SK-N-SH (cell line): ENCODE data around the gene IGF2BP3. TPM values are rescaled to one million over a fixed set of nuclear protein-coding genes. Genes with fewer than 3 reads are reported as not detected.

Experiments used
- CTCF ChIA-PET: fragments of 300-600, 350-600 bp; formaldehyde crosslinking; extraction: SDS; loops from one replicate; lab custom pipeline; 2021; lab: Yijun Ruan, JAX
- POLR2A ChIA-PET: fragments of 350-600 bp; sonication (Branson Sonifier 250); formaldehyde crosslinking; extraction: SDS; loops from one replicate; lab custom pipeline; 2020; ENCODE audit warnings: antibody characterized with exemption, inconsistent platforms; lab: Yijun Ruan, JAX
- DNase-seq: peaks from one replicate; pipeline ENCODE4 v3.0.0; 2012
- H2AFZ ChIP-seq: fragments of 200-600 bp; sonication (generic); 2 replicates; pipeline ENCODE4 v1.8.1; 2016; ENCODE audit warnings: antibody characterized with exemption, mild to moderate bottlenecking, low read depth
- H3F3A ChIP-seq: fragments of 200-600 bp; sonication (generic); replicated peaks from 2 replicates; pipeline ENCODE3; 2016; ENCODE audit warnings: antibody characterized with exemption, mild to moderate bottlenecking; ENCODE audit not compliant: insufficient read depth
- H3K27ac ChIP-seq, 2 experiments: fragments of 200-500 bp in 1 of 2; fragments of 200-600 bp in 1 of 2; sonication (Bioruptor generic) in 1 of 2; sonication (generic), shearing (Covaris generic) in 1 of 2; 2 replicates each; pipeline versions ENCODE4 v1.5.1 to v1.6.1; 2014 to 2016; ENCODE audit warnings: low read depth in 2 of 2, inconsistent platforms in 1 of 2, low read length in 1 of 2, mild to moderate bottlenecking in 1 of 2, mixed read lengths in 1 of 2
- H3K27me3 ChIP-seq: fragments of 200-600 bp; sonication (generic), shearing (Covaris generic); 2 replicates; pipeline ENCODE4 v1.6.1; 2016; ENCODE audit warnings: mixed run types; ENCODE audit not compliant: insufficient read depth
- H3K36me3 ChIP-seq, 2 experiments: fragments of 200-500 bp in 1 of 2; fragments of 200-600 bp in 1 of 2; sonication (Bioruptor generic) in 1 of 2; sonication (generic) in 1 of 2; replicated peaks in 1 of 2; 2 replicates each; pipeline versions ENCODE3 to v1.5.1; 2014 to 2016; ENCODE audit warnings: low read length in 1 of 2, mild to moderate bottlenecking in 1 of 2; ENCODE audit not compliant: insufficient read depth in 2 of 2, control insufficient read depth in 1 of 2
- H3K4me1 ChIP-seq, 2 experiments: fragments of 200-500 bp in 1 of 2; fragments of 200-600 bp in 1 of 2; sonication (Bioruptor generic) in 1 of 2; sonication (generic), shearing (Covaris generic) in 1 of 2; 2 replicates each; pipeline versions ENCODE4 v1.5.1 to v1.6.1; 2014 to 2016; ENCODE audit warnings: low read depth in 1 of 2, low read length in 1 of 2, mixed run types in 1 of 2; ENCODE audit not compliant: insufficient read depth in 2 of 2, control insufficient read depth in 1 of 2
- H3K4me2 ChIP-seq: fragments of 200-600 bp; sonication (generic), shearing (Covaris generic); 2 replicates; pipeline ENCODE4 v1.6.1; 2017; ENCODE audit warnings: mixed run types
- H3K4me3 ChIP-seq, 2 experiments: fragments of 200-500 bp in 1 of 2; fragments of 200-600 bp in 1 of 2; sonication (Bioruptor generic) in 1 of 2; sonication (generic), shearing (Covaris generic) in 1 of 2; 2 replicates each; pipeline versions ENCODE4 v1.5.1 to v1.8.1; 2014 to 2016; ENCODE audit warnings: low read depth in 2 of 2, inconsistent platforms in 1 of 2, low read length in 1 of 2, mild to moderate bottlenecking in 1 of 2, mixed read lengths in 1 of 2, moderate library complexity in 1 of 2
- H3K79me2 ChIP-seq: fragments of 200-600 bp; sonication (generic); 2 replicates; pipeline ENCODE4 v1.8.1; 2017; ENCODE audit warnings: mild to moderate bottlenecking; ENCODE audit not compliant: insufficient read depth
- H3K9ac ChIP-seq: fragments of 200-600 bp; sonication (generic); 2 replicates; pipeline ENCODE4 v1.6.1; 2017; ENCODE audit warnings: mixed run types
- H3K9me2 ChIP-seq: fragments of 200-600 bp; sonication (generic); 2 replicates; pipeline ENCODE4 v1.6.1; 2017; ENCODE audit warnings: mixed run types
- H3K9me3 ChIP-seq: fragments of 200-600 bp; sonication (generic); 2 replicates; pipeline ENCODE4 v1.6.1; 2017; ENCODE audit warnings: mixed run types, mild to moderate bottlenecking, moderate library complexity
- H4K20me1 ChIP-seq: fragments of 200-600 bp; sonication (generic); 2 replicates; pipeline ENCODE4 v1.6.1; 2017; ENCODE audit warnings: mild to moderate bottlenecking, mixed run types; ENCODE audit not compliant: insufficient read depth
- CHD2 ChIP-seq: fragments of 150-350 bp; IDR thresholded peaks from 2 replicates; pipeline ENCODE4 v1.6.1; 2018; ENCODE audit warnings: low read length; ENCODE audit not compliant: partially characterized antibody
- ELF1 ChIP-seq: IDR thresholded peaks from 2 replicates; pipeline ENCODE4 v1.4.0; 2012
- MEF2A ChIP-seq: IDR thresholded peaks from 2 replicates; pipeline ENCODE4 v1.4.0; 2012; ENCODE audit warnings: low read depth, borderline replicate concordance
- MXI1 ChIP-seq: IDR thresholded peaks from 2 replicates; pipeline ENCODE4 v1.6.1; 2012; ENCODE audit warnings: mild to moderate bottlenecking, low read depth, low read length, improper control_type of control experiment
- NRF1 ChIP-seq: IDR thresholded peaks from 2 replicates; pipeline ENCODE4 v1.6.1; 2012; ENCODE audit warnings: low read depth, mild to moderate bottlenecking, low read length
- POLR2AphosphoS5 ChIP-seq: IDR thresholded peaks from 2 replicates; pipeline ENCODE4 v1.6.1; 2012; ENCODE audit warnings: low read depth, low read length
- RAD21 ChIP-seq: IDR thresholded peaks from 2 replicates; pipeline ENCODE4 v1.6.1; 2012; ENCODE audit warnings: mild to moderate bottlenecking, low read length
- REST ChIP-seq: IDR thresholded peaks from 2 replicates; pipeline ENCODE4 v1.6.1; 2012; ENCODE audit warnings: mild to moderate bottlenecking, low read depth, low read length, moderate library complexity
- TAF1 ChIP-seq: IDR thresholded peaks from 2 replicates; pipeline ENCODE4 v1.6.1; 2012; ENCODE audit warnings: low read depth, mild to moderate bottlenecking, low read length, moderate library complexity, borderline replicate concordance
- TCF12 ChIP-seq: IDR thresholded peaks from 2 replicates; pipeline ENCODE4 v1.4.0; 2012
- USF2 ChIP-seq: fragments of 150-350 bp; IDR thresholded peaks from 2 replicates; pipeline ENCODE4 v1.6.1; 2017; ENCODE audit warnings: antibody characterized with exemption, low read length, low read depth, borderline replicate concordance
- YY1 ChIP-seq: IDR thresholded peaks from 2 replicates; pipeline ENCODE4 v1.4.0; 2012; ENCODE audit warnings: low read depth, mild to moderate bottlenecking
- WGBS: methylation state at CpG from one replicate; pipeline ENCODE4 v1.1.6; 2017; ENCODE audit warnings: low lambda C conversion rate; 5-methylcytosine and 5-hydroxymethylcytosine counted together
- polyA plus RNA-seq, 3 experiments: library from polyadenylated mRNA; depleted of rRNA; stranded (reverse); fragments of >200 nt; gene quantifications; 2 replicates each; pipeline ENCODE4 v1.2.3, GENCODE V29; 2012

IGF2BP3 gene
- polyA plus RNA-seq, 1 of the 3 experiments (the other 2 are of a cell fraction), result 34.4 TPM

GRCh38 chr7:23335136-23335535 lies 135.2 kb downstream of the IGF2BP3 start:
- peak overlapping the region; percentile 65 for H3K4me2 ChIP-seq

More at GRCh38 chr7:23335136-23335535, 135.2 kb downstream of the IGF2BP3 start:
- no peak for TF ChIP-seq TAF1
- TF ChIP-seq TCF12, result no peak
- TF ChIP-seq RAD21, result no peak
- no peak for TF ChIP-seq NRF1
- TF ChIP-seq CHD2, result no peak
- TF ChIP-seq MXI1, result no peak
- no peak for TF ChIP-seq POLR2AphosphoS5
- no peak for TF ChIP-seq REST
- no peak for TF ChIP-seq YY1
- no peak for TF ChIP-seq USF2
- TF ChIP-seq ELF1, result no peak
- no peak for TF ChIP-seq MEF2A
- TF ChIP-seq, all 33 proteins: peak for 0
- H4K20me1 ChIP-seq, result peaks cover 5% of the 10 kb centered on the region; the same call in 1 of the 2 replicates
- peaks cover 10% of the 10 kb centered on the region; the same call in 1 of the 2 replicates for H3K9me3 ChIP-seq
- 78% methylated on average over 2 of the region's 2 CpGs for WGBS
- ChIA-PET CTCF (interaction anchor here (0.7 to 1.5 kb wide), 3 partner anchors 23 to 150 kb away, joined by 3 to 4 read pairs (median 4); no protein-coding TSS in a partner anchor), POLR2A (interaction anchor here (0.7 kb wide), 1 partner anchor 188 kb away, joined by 3 read pairs; no protein-coding TSS in a partner anchor)
- peaks cover 63% of the 10 kb centered on the region for H3F3A ChIP-seq
- H3K4me1 ChIP-seq, result peaks cover 8 to 33% of the 10 kb centered on the region in 2 experiments
- no peak overlapping the region for H2AFZ ChIP-seq
- H3K4me3 ChIP-seq, result peak overlapping the region in 1 of 2 experiments; percentile 5; a peak in 1 of 4 replicates
- H3K27me3 ChIP-seq, result no peaks in the 10 kb centered on the region
- H3K27ac ChIP-seq, result peak overlapping the region; percentile 71 to 99; a peak in 3 of 4 replicates
- H3K36me3 ChIP-seq, result peaks cover 46 to 65% of the 10 kb centered on the region in 2 experiments
- peak overlapping the region; percentile 5; the same call in 1 of the 2 replicates for H3K9ac ChIP-seq
- DNase-seq, result no peak
- H3K79me2 ChIP-seq, result peaks cover 40% of the 10 kb centered on the region
- no peaks in the 10 kb centered on the region for H3K9me2 ChIP-seq
